Measurements from ENCODE around the gene ABCB9. TPM values are rescaled to one million over a fixed set of nuclear protein-coding genes. Genes with fewer than 3 reads are reported as not detected.
A peak's percentile ranks its signal among the peaks of the same experiment; 100 is the strongest.

Gene ABCB9
- total and polyA plus RNA-seq, 8 donors: 4.5 to 11.8 (median 8.3) TPM

DNA sequence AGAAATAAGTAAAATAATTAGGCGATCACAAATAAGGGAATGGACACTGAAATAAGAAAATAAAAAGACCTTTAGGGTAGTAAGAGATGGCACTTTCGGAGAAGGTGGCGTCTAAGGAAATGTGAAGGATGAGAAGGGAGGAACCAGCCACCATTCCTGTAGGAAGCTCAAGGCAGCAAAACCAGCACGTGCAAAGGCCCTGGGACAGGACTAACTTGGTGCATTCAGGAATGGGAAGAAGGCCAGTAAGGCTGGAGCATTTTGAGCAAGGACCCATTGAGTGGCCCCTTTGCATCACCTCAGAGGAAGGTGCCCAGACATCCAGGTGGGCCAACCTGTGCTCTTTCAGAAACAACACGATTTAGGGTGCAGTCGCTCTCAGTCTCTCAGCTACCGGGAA is 69.6 kb downstream of the ABCB9 start:
- intact Hi-C loops (cut with DNase I): no loop called here
- ATAC-seq (no peak), DNase-seq (no peak)
- Histone ChIP-seq H3K27me3 (no peaks in the 10 kb centered on the region), H3K4me1 (peaks cover 17 to 42% of the 10 kb centered on the region in 2 donors), H3K4me3 (no peak overlapping the region), H3K27ac (peak overlapping the region in 1 of 2 donors; percentile 95), H3K9me3 (no peaks in the 10 kb centered on the region), H3K36me3 (no peaks in the 10 kb centered on the region)
- TF ChIP-seq CTCF (IDR thresholded peaks at IDR 0.05): no peak

DNA sequence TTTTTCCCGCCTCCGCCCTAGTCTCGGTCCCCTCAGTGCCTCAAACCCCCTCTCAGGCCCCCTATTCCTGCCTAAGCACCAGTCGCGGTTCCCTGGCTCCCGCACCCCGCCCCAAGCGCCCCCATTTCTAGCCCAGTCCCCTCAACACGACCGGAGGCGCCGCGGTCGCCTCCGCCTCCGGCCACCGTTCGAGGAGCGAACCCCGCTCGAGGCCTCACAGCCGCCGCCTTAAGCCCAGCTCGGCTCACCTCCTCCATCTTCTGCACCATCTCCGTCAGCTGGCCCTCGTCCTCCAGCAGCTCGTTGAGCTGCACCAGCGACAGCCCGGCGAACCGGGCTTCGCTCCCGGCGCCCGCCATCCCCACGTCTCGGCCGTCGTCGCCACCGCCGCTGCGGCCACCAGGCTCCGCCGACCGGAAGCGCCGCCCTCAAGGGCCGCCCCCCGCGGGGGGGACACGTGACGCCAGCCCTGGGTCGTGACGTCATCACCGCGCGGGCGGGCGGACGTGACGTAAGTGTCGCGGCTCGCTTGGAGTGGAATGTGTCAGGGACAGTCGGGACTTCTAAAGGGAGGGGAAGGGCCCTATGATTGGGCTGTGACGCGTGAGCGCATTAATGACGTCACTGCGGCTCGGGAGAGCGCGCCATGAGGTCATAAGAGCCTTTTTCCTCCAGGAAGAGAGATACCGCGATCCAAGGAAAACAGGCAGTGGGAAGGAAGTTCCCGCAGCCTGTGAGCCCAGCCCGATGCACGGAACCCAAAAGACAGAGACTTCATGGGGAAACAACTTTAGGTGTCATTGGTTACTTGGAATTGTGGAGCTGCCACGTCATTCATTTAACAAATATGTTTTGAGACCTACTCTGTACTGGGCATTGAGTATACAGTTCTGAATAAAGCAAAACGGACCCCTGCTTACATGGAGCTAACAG is 70.3 kb downstream of the ABCB9 start, which contains the start of gene VPS37B:
TSS of gene VPS37B (minus strand) at position 421 of the 933 bp plus-strand sequence. CDS start at position 359, 62 bp downstream.
- Histone ChIP-seq H3K27me3 (no peaks in the 10 kb centered on the region), H3K36me3 (no peaks in the 10 kb centered on the region), H3K9me3 (no peaks in the 10 kb centered on the region), H3K4me1 (peaks cover 23 to 49% of the 10 kb centered on the region in 2 donors), H3K27ac (peak within 1 kb of the TSS; percentile 86 to 95), H3K4me3 (peak within 1 kb of the TSS; percentile 65)
- DNase-seq: peak; percentile 80 to 94 (median 90)
- intact Hi-C loops (cut with DNase I): no loop called here
- no peak for TF ChIP-seq CTCF (IDR thresholded peaks at IDR 0.05)
- peak; percentile 69 for ATAC-seq

DNA sequence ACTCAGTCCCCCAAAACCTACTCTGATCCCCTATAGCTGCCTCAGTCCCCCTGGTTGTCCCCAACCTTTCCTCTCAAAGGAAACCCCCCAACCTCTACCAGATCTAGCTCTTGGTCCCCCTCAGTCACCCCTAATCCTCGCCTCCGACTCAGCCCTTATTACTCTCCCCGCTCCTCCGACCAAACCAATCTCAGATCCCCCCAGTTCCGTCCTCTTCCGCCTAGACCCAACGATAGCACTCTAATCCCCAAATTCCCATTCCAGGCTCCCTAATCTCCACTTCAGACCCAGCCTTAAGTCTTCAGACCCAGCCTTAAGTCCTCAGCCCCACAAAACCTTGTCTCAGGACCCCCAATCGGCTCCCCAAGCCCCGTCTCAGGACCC is 71.0 kb downstream of the ABCB9 start:
- H3K4me1 ChIP-seq: peaks cover 28 to 56% of the 10 kb centered on the region in 2 donors
- intact Hi-C loops (cut with DNase I): no loop called here
- no peak for TF ChIP-seq CTCF (IDR thresholded peaks at IDR 0.05)
- peak overlapping the region; percentile 65 for H3K4me3 ChIP-seq
- H3K36me3 ChIP-seq: no peaks in the 10 kb centered on the region
- H3K27ac ChIP-seq: peak overlapping the region; percentile 86 to 95
- no peak for DNase-seq
- no peaks in the 10 kb centered on the region for H3K27me3 ChIP-seq
- peak; percentile 5 for ATAC-seq
- no peaks in the 10 kb centered on the region for H3K9me3 ChIP-seq

- no peak for TF ChIP-seq CTCF (IDR thresholded peaks at IDR 0.05)
- Histone ChIP-seq H3K4me3 (peak overlapping the region; percentile 65), H3K4me1 (peaks cover 34 to 64% of the 10 kb centered on the region in 2 donors), H3K9me3 (no peaks in the 10 kb centered on the region), H3K27me3 (no peaks in the 10 kb centered on the region), H3K36me3 (no peaks in the 10 kb centered on the region), H3K27ac (peak overlapping the region; percentile 86 to 95)
- DNase-seq: peak in 1 of 4 donors; percentile 63
- intact Hi-C loops (cut with DNase I): no loop called here
- ATAC-seq: peak; percentile 43
Measured at GRCh38 chr12:122894193-122895121, 71.8 kb downstream of the ABCB9 start.

All from left lung (tissue), 10 donors.